Liver (tissue), 3 donors: ENCODE data around the gene CILP.

Source experiments
- CTCF ChIP-seq: fragments of 150-350 bp; IDR thresholded peaks from 2 replicates; pipeline ENCODE4 v1.5.1; 2017; ENCODE audit warnings: improper control_type of control experiment, low read depth, low read length; ENCODE audit not compliant: missing input control
- JUND ChIP-seq, 2 donors: IDR thresholded peaks; 2 replicates each; pipeline ENCODE4 v1.6.1; 2016; ENCODE audit warnings: antibody characterized with exemption in 2 of 2
- NR2F2 ChIP-seq: IDR thresholded peaks from 2 replicates; pipeline ENCODE4 v1.6.1; 2016; ENCODE audit warnings: antibody characterized with exemption
- RXRA ChIP-seq, 2 donors: IDR thresholded peaks; 2 replicates each; pipeline ENCODE4 v1.6.1; 2017 to 2018; ENCODE audit warnings: antibody characterized with exemption in 2 of 2, mild to moderate bottlenecking in 1 of 2
- TF ChIP-seq, protein P1 (sequence below): IDR thresholded peaks from 2 replicates; pipeline ENCODE4 v1.6.1; 2016; ENCODE audit warnings: antibody characterized with exemption
- donor health status: healthy.
- donor health status: healthy.

DNA sequence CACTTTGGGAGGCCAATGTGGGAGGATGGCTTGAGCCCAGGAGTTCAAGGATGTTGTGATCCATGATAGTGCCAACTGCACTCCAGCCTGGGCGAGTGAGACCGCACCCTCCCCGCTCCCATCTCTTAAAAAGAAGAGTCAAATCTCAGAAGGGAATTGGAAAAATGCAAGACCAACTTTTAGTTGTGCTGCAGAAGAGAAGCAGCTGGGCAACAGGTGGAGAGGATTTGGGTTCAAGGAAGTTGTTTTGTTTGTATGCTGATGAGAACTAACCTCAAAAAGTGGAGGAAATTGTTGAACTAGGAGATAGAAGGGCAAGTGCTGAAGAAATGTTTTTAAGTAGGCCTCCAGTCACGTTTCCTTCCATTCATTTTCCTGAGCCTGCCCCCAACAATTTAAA, 64.8 kb downstream of the CILP start:
- TF ChIP-seq, protein P1, sequence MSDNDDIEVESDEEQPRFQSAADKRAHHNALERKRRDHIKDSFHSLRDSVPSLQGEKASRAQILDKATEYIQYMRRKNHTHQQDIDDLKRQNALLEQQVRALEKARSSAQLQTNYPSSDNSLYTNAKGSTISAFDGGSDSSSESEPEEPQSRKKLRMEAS: no peak
- TF ChIP-seq CTCF: no peak
- TF ChIP-seq JUND (IDR thresholded peaks at IDR 0.05): no peak
- TF ChIP-seq NR2F2: no peak
- no peak for TF ChIP-seq RXRA (IDR thresholded peaks at IDR 0.05)
